Heart left ventricle (tissue), 13 donors: Measurements from ENCODE around the gene ADGRL3.

Experiments used
- CTCF ChIP-seq, 12 donors: fragments of 200-600 bp; sonication (generic) in 4 of 12; IDR thresholded peaks; one replicate each; pipeline versions ENCODE4 v1.5.0 to v1.8.0; 2018 to 2022; ENCODE audit warnings: antibody characterized with exemption in 12 of 12, mild to moderate bottlenecking in 5 of 12
- POLR2A ChIP-seq, 2 donors: fragments of 450-650 bp; IDR thresholded peaks; one replicate each; pipeline ENCODE4 v1.6.1; 2017; ENCODE audit warnings: antibody characterized with exemption in 2 of 2, mild to moderate bottlenecking in 2 of 2, moderate library complexity in 2 of 2
- donor health status: ischemic (EF 13 %, LVEDD 7.1; RV severe dilation, severe dysfunction).
- donor health status: DM: no; HTN: yes; CAD: no.
- donor health status: DM: no; HTN: no; CAD: no.
- donor health status: ischemic (EF 25% LVEDD 6.9; RV normal size, moderate dysfunction).
- donor health status: ischemic (EF 25% LVEDD 5.7; RV mildly dilated, moderate dysfunction).
- donor health status: ischemic (EF 35%, LVEDD 5.7; RV mildly dilated, moderate dysfunction).
- donor health status: nonischemic (EF 11% LVEDD 7.7; RV severe dilation, severe dysfunction).
- donor health status: DM: yes; HTN: yes; CAD: no.
- donor health status: PGD.
- donor health status: ischemic (EF 29% LVEDD 5.4; RV normal size, mild dysfunction).
- donor health status: nonischemic (EF 23%, LVEDD 6.1; RV moderate dilation, normal function).

GRCh38 chr4:61812171-61812570 is 612.0 kb downstream of the ADGRL3 start:
- TF ChIP-seq CTCF (IDR thresholded peaks at IDR 0.05) (no peak), POLR2A (IDR thresholded peaks at IDR 0.05) (no peak)
